Activated T-cell treated with anti-CD3 and anti-CD28 coated beads, Interleukin-2, amount 50 U/mL, for 4 hours (primary cell): Measurements from ENCODE around the gene STON2. TPM values are rescaled to one million over a fixed set of nuclear protein-coding genes. Genes with fewer than 3 reads are reported as not detected.
A peak's percentile ranks its signal among the peaks of the same experiment; 100 is the strongest.

ENCODE experiments used
- ATAC-seq, 2 donors: fragments of 200-7000 bp; cut with Tn5 transposase; one replicate each; pipeline ENCODE4 v1.10.0; 2021
- DNase-seq: peaks from one replicate; pipeline ENCODE4 v3.0.0-alpha.2; 2020
- H3K27me3 Mint-ChIP-seq: one replicate; pipeline ENCODE4 v1.8.0; 2021; ENCODE audit warnings: low read depth, mixed read lengths
- H3K36me3 Mint-ChIP-seq: one replicate; pipeline ENCODE4 v1.8.0; 2022; ENCODE audit warnings: mixed read lengths; ENCODE audit not compliant: insufficient read depth
- H3K4me1 Mint-ChIP-seq: one replicate; pipeline ENCODE4 v1.8.0; 2021; ENCODE audit warnings: low read depth, mixed read lengths
- H3K4me3 Mint-ChIP-seq: one replicate; pipeline ENCODE4 v1.8.0; 2021; ENCODE audit warnings: mild to moderate bottlenecking, moderate library complexity, mixed read lengths
- H3K9me3 Mint-ChIP-seq: one replicate; pipeline ENCODE4 v1.8.0; 2021; ENCODE audit warnings: mixed read lengths
- total RNA-seq, 3 donors: library from RNA; stranded (reverse); gene quantifications; one replicate each; pipeline ENCODE4 v1.2.1, GENCODE V29; 2021

Gene STON2, protein sequence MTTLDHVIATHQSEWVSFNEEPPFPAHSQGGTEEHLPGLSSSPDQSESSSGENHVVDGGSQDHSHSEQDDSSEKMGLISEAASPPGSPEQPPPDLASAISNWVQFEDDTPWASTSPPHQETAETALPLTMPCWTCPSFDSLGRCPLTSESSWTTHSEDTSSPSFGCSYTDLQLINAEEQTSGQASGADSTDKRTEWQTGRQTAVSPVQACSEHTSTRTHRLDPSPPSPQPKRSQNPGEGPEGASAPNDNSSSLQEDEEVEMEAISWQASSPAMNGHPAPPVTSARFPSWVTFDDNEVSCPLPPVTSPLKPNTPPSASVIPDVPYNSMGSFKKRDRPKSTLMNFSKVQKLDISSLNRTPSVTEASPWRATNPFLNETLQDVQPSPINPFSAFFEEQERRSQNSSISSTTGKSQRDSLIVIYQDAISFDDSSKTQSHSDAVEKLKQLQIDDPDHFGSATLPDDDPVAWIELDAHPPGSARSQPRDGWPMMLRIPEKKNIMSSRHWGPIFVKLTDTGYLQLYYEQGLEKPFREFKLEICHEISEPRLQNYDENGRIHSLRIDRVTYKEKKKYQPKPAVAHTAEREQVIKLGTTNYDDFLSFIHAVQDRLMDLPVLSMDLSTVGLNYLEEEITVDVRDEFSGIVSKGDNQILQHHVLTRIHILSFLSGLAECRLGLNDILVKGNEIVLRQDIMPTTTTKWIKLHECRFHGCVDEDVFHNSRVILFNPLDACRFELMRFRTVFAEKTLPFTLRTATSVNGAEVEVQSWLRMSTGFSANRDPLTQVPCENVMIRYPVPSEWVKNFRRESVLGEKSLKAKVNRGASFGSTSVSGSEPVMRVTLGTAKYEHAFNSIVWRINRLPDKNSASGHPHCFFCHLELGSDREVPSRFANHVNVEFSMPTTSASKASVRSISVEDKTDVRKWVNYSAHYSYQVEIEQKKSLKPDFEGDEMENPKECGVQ
- under 1 TPM; 0.11 to 0.68 (median 0.35) TPM for total RNA-seq

DNA sequence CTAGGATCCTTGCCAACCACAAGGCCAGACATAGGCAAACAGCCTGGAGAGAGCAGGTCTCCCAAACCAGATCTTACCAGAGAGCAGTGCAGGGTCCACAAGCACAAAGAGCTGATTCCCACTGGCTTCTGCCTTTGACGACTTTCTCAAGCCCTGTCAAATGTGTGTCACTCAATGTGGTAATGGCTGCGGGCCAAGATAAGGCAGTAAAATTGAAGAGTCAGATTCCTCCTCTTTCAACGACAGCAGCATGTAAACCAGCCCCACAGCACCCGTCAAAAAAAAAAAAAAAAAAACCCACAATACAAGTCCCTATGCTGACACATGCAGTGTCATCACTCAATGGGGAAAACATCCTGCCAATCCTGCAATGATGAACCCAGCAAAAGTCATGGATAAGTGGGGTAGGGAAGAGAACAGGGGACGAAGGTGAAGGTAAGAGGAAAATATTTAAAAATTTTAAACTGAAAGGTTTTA lies at the start of gene STON2:
STON2 (minus strand) TSS at position 123 of the 477 bp plus-strand sequence. CDS start 1,942 bp downstream, outside the sequence.
- Mint-ChIP-seq H3K36me3 (no peaks in the 10 kb centered on the region), H3K27me3 (peaks cover 4% of the 10 kb centered on the region), H3K9me3 (peaks cover 5% of the 10 kb centered on the region), H3K4me1 (no peaks in the 10 kb centered on the region), H3K4me3 (no peak within 1 kb of the TSS)
- ATAC-seq, result peak; percentile 55 to 62
- no peak for DNase-seq

DNA sequence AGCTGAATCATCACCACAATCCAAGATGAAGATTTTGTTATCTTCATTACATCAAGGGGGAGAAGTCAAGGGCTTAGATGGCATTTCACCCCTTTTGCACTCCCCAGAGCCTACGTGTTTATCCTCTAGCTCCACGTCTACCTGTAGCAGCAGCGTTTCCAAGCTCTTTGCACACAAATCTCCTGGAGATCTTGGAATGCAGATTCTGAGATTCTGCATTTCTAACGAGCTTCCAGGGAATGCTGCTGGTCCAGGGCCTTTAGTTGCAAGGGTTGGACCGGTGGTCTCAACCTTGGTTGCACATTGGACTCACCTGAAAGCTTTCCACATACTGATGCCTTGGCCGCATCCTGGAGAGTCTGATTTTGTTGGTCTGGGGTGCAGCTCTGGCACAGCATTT lies 49.5 kb upstream of the STON2 start:
- H3K4me3 Mint-ChIP-seq, result no peak overlapping the region
- H3K9me3 Mint-ChIP-seq, result no peaks in the 10 kb centered on the region
- H3K27me3 Mint-ChIP-seq, result peaks cover 17% of the 10 kb centered on the region
- peaks cover 2% of the 10 kb centered on the region for H3K4me1 Mint-ChIP-seq
- H3K36me3 Mint-ChIP-seq, result no peaks in the 10 kb centered on the region
- no peak for ATAC-seq
- DNase-seq, result no peak

DNA sequence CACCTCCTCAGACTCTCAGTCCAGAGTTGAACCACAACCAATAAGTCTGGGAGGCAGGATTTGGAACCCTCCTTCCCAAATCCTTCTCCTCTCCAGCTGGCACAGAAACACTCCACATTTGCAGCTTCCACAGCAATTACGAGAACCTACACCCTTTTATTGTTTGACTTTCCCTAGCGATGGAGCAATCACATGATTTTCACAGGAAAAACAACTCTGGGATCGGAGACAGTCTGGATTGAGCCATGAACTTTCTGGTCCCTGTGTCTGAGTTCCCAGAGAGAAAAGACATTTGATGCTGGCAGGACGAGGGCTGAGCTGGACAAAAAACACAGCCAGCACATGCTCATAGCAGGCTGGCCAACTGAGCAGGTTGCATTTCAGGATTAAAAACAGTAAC lies 49.0 kb upstream of the STON2 start:
- no peak for DNase-seq
- Mint-ChIP-seq H3K4me1 (peaks cover 2% of the 10 kb centered on the region), H3K4me3 (no peak overlapping the region), H3K9me3 (no peaks in the 10 kb centered on the region), H3K27me3 (peaks cover 21% of the 10 kb centered on the region), H3K36me3 (no peaks in the 10 kb centered on the region)
- no peak for ATAC-seq

DNA sequence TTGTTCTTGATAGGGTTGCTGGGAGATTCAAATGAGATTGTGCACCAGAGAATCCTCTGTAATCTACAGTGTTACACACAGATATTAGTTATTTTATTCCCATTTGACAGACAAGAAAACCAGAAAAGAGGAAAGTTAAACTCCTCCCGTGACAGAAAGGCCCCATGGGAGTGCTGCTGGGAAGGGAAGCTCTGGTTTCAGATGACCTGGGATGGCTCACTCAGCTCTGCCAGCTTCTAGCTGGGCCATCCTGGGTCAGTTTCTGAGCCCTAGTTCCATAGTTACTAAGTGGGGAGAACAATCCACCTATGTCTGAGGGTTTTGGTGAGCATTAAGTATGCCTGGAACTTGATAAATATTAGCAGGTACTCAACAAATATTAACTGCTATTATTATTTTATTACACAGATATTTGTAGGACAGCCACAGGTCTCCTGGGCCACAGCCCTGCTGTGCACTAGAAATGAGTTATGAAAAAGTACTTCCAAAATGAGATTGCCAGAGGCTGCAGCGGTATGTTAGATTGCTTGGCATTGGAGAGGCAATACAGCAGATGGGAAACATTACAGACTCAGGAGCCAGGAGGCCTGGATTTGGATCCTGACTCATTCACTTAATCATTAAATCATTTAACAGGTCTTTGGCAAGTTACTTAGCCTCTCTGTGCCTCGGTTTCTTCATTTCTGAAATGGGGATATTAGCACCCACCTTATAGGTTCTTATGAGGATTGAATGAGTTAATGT lies 47.1 kb upstream of the STON2 start:
- Mint-ChIP-seq H3K36me3 (no peaks in the 10 kb centered on the region), H3K4me1 (no peaks in the 10 kb centered on the region), H3K4me3 (no peak overlapping the region), H3K27me3 (peaks cover 36% of the 10 kb centered on the region), H3K9me3 (no peaks in the 10 kb centered on the region)
- ATAC-seq, result no peak
- no peak for DNase-seq

DNA sequence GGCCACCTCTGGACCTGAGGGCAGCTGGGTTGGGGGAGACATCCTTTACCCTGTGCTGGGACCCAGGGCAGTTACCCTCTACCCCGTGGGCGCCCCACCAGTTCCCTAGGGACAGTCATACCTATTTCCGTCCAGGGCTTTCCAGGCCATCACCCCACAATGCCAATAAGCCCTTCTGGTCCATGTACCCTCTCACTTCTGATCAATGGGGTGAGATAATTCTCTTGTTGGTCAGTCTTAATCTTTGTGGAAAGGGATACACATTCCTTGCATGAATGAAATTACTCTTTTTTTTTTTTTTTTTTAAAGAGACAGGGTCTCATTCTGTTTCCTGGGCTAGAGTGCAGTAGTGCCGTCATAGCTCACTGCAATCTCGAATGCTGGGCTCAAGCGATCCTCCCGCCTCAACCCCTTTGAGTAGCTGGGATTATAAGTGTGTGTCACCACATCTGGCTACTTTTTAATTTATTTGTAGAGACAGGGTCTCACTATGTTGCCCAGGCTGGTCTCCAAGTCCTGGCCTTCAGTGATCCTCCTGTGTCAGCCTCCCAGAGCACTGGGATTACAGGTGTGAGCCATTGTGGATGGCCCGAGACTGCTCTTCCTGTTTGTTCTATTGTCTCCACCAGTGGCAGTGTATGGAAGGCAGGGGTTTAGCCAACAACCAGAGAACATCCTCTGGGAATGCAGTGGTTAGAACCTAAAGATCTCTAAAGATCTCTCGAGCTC lies 46.3 kb upstream of the STON2 start:
- DNase-seq (no peak), ATAC-seq (no peak)
- H3K9me3 Mint-ChIP-seq, result no peaks in the 10 kb centered on the region
- H3K4me3 Mint-ChIP-seq, result no peak overlapping the region
- H3K27me3 Mint-ChIP-seq, result peaks cover 41% of the 10 kb centered on the region
- no peaks in the 10 kb centered on the region for H3K4me1 Mint-ChIP-seq
- no peaks in the 10 kb centered on the region for H3K36me3 Mint-ChIP-seq

DNA sequence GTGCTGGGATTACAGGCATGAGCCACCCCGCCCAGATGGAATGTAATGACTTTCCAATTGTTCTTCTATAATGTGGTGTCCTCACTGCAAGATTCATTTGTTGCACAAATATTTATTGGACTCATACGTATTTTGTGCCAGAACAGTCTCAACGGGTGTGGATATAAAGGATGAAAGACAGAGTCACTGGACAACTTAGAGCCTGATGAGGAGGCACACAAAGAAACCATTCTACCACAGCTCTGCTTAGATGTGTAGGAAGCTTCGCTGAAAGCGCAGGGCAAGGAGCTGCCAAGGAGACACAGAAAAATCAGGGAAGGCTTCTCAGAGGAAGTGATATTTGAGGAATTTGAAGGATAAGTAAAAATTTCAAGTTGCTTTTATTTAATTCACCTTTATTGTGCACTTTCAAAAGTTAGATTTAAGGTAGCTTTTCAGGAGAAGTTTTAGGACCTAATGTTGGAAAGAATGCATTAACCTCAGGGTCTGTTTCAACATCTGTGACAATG lies 41.6 kb upstream of the STON2 start:
- Mint-ChIP-seq H3K4me1 (peaks cover 7% of the 10 kb centered on the region), H3K36me3 (no peaks in the 10 kb centered on the region), H3K4me3 (no peak overlapping the region), H3K27me3 (peaks cover 62% of the 10 kb centered on the region), H3K9me3 (no peaks in the 10 kb centered on the region)
- DNase-seq (no peak), ATAC-seq (no peak)

DNA sequence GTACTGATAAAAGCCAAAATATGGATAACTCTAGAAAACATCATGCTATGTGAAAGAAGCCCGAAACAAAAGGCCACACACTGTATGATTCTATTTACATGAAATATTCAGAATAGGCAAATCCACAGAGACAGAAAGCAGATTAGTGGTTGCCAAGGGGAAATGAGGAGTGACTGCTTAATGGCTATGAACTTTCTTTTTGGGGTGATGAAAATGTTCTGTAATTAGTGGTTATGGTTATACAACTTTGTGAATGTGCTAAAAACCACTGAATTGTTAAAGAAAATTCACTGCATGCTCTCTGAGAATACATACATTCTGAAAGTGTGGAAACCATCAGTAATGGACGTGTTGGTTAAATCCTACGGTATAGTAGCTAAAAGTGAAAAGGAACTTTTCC lies 39.9 kb upstream of the STON2 start:
- ATAC-seq (no peak), DNase-seq (no peak)
- H3K4me3 Mint-ChIP-seq, result no peak overlapping the region
- no peaks in the 10 kb centered on the region for H3K9me3 Mint-ChIP-seq
- H3K4me1 Mint-ChIP-seq, result peaks cover 14% of the 10 kb centered on the region
- H3K27me3 Mint-ChIP-seq, result peaks cover 69% of the 10 kb centered on the region
- H3K36me3 Mint-ChIP-seq, result no peaks in the 10 kb centered on the region

DNA sequence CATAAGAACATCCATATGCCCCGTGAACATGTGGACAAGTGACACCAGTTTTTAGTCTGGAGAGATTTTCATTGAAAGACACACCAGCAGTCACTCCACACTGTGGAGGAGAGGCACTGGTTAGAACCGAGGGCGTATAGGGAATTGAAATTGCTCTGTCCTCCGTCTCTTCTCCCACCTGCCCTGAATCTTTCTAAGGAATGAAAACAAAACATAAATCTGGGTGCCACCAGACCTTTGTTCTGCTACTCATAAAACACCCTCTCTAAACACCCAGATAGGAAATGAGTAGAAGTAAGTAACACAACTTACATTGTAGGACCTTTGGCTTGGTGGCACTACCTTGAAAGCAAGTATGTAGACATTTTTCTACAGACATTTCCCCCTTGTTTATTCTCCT lies 37.1 kb upstream of the STON2 start:
- no peaks in the 10 kb centered on the region for H3K9me3 Mint-ChIP-seq
- DNase-seq (no peak), ATAC-seq (no peak)
- H3K4me3 Mint-ChIP-seq, result peak overlapping the region; percentile 69
- peaks cover 14% of the 10 kb centered on the region for H3K4me1 Mint-ChIP-seq
- peaks cover 75% of the 10 kb centered on the region for H3K27me3 Mint-ChIP-seq
- no peaks in the 10 kb centered on the region for H3K36me3 Mint-ChIP-seq

DNA sequence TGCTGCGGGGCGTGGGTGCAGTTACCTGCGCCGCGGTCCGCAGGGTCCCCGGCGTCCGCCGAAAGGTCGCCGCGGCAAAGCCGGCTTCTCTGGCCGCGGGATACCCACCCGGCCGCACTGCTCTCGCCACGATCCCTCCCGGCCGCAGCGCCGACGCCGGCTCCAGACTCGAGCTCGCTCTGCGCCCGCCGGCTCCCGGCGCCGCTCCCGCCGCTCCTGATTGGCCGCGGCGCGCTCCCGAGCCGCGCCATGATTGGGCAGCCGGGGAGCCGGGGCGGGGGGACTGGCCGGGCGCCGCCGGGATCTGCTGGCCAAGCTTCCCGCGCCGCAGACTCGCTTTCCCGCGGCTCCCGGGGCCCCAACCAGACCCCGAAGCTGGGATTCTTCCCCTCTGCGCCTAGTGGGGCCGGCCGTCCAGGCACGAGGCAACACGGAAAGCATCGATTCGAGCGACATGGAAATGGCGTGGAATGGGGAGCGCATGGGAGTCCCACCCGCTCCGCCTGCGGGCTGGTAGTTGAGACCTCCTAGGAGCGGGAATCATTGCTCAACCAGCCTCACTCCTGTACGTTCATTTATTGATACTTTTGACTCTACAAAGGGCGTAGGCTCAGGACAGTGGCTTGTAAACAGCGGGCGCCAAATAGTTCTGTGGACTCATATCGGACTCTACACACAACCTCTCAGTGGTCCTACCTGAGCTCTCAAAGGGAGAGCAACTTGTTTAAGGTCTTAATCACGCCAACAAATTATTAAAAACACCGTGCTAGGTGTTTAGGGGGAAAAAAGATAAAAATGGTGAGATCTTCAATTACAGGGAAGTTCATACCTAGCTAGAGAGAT lies 36.4 kb upstream of the STON2 start:
- peak; percentile 10 for DNase-seq
- Mint-ChIP-seq H3K4me3 (peak overlapping the region; percentile 69), H3K36me3 (no peaks in the 10 kb centered on the region), H3K4me1 (peaks cover 14% of the 10 kb centered on the region), H3K9me3 (no peaks in the 10 kb centered on the region), H3K27me3 (peaks cover 75% of the 10 kb centered on the region)
- ATAC-seq, result peak; percentile 90

DNA sequence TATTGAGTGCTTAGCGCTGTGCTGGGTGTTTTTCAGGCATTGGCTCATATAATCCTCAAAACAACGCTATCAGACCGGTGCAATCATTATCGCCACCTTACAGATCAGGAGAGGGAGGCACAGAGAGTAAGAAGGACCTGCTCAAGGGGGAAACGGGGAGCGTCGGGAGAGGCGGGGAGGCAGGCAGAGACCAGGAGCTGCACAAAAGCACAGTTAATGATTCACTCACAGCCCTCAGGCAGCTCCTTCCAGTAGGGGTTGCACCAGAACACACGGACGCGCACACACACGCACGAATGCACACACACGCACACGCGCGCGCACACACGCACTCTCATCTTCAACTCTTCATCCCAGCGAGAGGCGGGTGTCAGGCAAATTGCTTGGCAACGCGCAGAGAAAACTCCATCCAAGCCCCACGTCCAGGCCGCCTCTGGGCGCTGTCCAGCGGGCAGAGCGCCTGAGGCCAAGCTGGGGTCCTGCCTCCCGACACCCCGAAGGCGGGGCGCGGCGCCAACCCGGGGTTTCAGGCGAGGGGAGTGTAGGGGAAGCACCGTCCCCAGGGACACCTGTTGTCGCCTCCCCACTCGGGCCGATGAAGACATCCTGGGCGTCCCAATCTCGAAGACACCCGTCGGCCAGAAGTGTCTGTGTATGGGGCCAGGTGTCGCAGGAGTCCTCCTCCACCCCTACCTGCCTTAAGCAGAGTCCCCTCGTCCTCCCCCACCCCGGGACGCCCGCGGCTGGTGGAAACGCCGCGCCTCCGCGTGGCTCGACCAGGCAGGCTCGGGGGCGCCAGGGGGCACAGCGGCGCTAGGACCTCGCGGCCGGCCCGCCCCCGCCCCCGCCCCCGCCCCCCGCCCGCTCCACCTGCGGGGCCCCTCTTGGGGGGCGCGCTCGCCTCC lies 35.5 kb upstream of the STON2 start:
- H3K4me3 Mint-ChIP-seq, result peak overlapping the region; percentile 77
- H3K36me3 Mint-ChIP-seq, result no peaks in the 10 kb centered on the region
- no peaks in the 10 kb centered on the region for H3K9me3 Mint-ChIP-seq
- H3K4me1 Mint-ChIP-seq, result peaks cover 14% of the 10 kb centered on the region
- H3K27me3 Mint-ChIP-seq, result peaks cover 70% of the 10 kb centered on the region
- ATAC-seq, result peak; percentile 41 to 53
- DNase-seq, result peak; percentile 7

DNA sequence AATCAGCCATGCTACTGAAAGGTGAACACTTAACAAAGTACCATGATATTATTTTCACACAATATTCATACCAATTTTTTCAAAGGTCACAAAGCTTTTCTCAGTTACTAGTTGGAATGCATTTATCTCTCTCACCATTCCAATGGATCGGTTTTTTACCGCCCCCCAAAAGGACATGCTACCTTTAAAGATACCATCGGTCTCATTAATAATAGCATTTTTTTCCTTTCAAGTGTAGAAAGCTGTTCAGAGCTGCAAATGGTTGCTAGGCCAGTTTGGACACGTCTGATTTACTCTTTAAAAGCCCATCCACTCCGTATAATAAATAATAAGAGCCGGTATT lies 34.9 kb upstream of the STON2 start:
- Mint-ChIP-seq H3K27me3 (peaks cover 68% of the 10 kb centered on the region), H3K4me1 (peaks cover 14% of the 10 kb centered on the region), H3K36me3 (no peaks in the 10 kb centered on the region), H3K4me3 (peak overlapping the region; percentile 77), H3K9me3 (no peaks in the 10 kb centered on the region)
- no peak for DNase-seq
- ATAC-seq, result no peak

DNA sequence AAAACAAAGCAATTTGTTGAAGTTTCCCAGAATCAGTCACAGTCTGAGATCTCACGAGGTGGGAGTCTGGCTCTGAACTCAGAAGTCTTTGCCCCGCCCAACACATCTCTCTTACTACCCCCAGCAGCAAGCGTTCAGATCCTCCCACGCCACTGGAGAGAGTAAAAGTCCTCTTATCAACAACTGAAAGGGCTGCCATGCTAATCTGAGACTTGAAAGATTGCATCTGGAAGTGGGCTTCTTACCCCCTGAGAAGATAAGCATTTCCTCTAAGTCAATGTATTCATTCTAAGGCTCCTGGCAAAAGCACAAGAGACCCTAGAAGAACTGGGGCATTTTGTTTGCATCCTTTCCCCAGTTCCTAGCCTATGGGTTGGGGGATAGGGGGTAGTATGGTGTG lies 34.1 kb upstream of the STON2 start:
- no peaks in the 10 kb centered on the region for H3K9me3 Mint-ChIP-seq
- DNase-seq (no peak), ATAC-seq (no peak)
- peaks cover 14% of the 10 kb centered on the region for H3K4me1 Mint-ChIP-seq
- H3K27me3 Mint-ChIP-seq, result peaks cover 68% of the 10 kb centered on the region
- H3K36me3 Mint-ChIP-seq, result no peaks in the 10 kb centered on the region
- no peak overlapping the region for H3K4me3 Mint-ChIP-seq
